Kidney (tissue), 14 donors: Measurements from ENCODE around the gene LRRC28. TPM values are rescaled to one million over a fixed set of nuclear protein-coding genes. Genes with fewer than 3 reads are reported as not detected.
A peak's percentile ranks its signal among the peaks of the same experiment; 100 is the strongest.

Experiments
- DNase-seq, 5 donors: peaks; one replicate each; pipeline ENCODE4 v3.0.0-alpha.2; 2013 to 2020
- FAIRE-seq: peaks from 2 replicates; lab custom pipeline; 2012; peaks lifted over from hg19 to GRCh38; lab: Jason Lieb, UNC
- H3K27ac ChIP-seq, 2 donors: one replicate each; pipeline ENCODE4 v1.7.0; 2013; ENCODE audit warnings: low read depth in 2 of 2, low read length in 2 of 2, inconsistent platforms in 1 of 2
- H3K27me3 ChIP-seq: one replicate; pipeline ENCODE4 v1.7.1; 2013; ENCODE audit warnings: low read length, inconsistent platforms; ENCODE audit not compliant: control insufficient read depth, insufficient read depth
- H3K36me3 ChIP-seq, 3 donors: one replicate each; pipeline versions ENCODE4 v1.7.0 to v1.7.1; 2013; ENCODE audit warnings: low read length in 3 of 3, control low read depth in 1 of 3, inconsistent platforms in 1 of 3; ENCODE audit not compliant: insufficient read depth in 3 of 3, control insufficient read depth in 2 of 3
- H3K4me1 ChIP-seq, 3 donors: one replicate each; pipeline versions ENCODE4 v1.7.0 to v1.7.1; 2013; ENCODE audit warnings: low read length in 3 of 3, inconsistent platforms in 1 of 3, low read depth in 1 of 3; ENCODE audit not compliant: control insufficient read depth in 2 of 3, insufficient read depth in 2 of 3
- H3K4me3 ChIP-seq, 3 donors: one replicate each; pipeline versions ENCODE4 v1.7.0 to v1.8.1; 2013; ENCODE audit warnings: low read length in 3 of 3, control low read depth in 1 of 3, inconsistent platforms in 1 of 3
- H3K9ac ChIP-seq, 3 donors: one replicate each; pipeline versions ENCODE4 v1.7.0 to v1.7.1; 2013; ENCODE audit warnings: low read length in 3 of 3, control low read depth in 1 of 3, inconsistent platforms in 1 of 3
- H3K9me3 ChIP-seq, 3 donors: one replicate each; pipeline versions ENCODE4 v1.7.0 to v1.7.1; 2013; ENCODE audit warnings: low read length in 3 of 3, control low read depth in 1 of 3, inconsistent platforms in 1 of 3; ENCODE audit not compliant: control insufficient read depth in 2 of 3, insufficient read depth in 1 of 3
- CTCF ChIP-seq: IDR thresholded peaks from 3 replicates; pipeline ENCODE4 v1.5.1; 2012; ENCODE audit warnings: mild to moderate bottlenecking, moderate library complexity, borderline replicate concordance; ENCODE audit not compliant: insufficient read depth; ENCODE audit errors: extremely low read depth
- intact Hi-C: fragments of 100-400 bp; cut with DNase I; formaldehyde crosslinking; loops from one replicate; pipeline ENCODE4 v1.11.1; 2022
- polyA plus RNA-seq: library from polyadenylated mRNA; stranded (reverse); fragments of 350-450 nt; fragmentation: Illumina TruSeq; extraction: RNeasy Lipid Tissue Mini Kit (QIAGEN cat#74804); gene quantifications from one replicate; pipeline ENCODE4 v1.2.3, GENCODE V29; 2014; ENCODE audit warnings: low read depth, low replicate concordance; ENCODE audit not compliant: insufficient read depth
- total RNA-seq: library from RNA; stranded (reverse); fragmentation: NEBNext Ultra II Directional; extraction: Animal tissue kit (Norgen Biotek cat#: 25700); gene quantifications from one replicate; pipeline ENCODE4 v1.2.1, GENCODE V29; 2021
- donor health status: control.
- donor health status: control.
- donor health status: control.
- donor health status: control.
- donor health status: control.
- donor health status: DM: yes; HTN: yes; CAD: no.
- donor health status: Normal renal cell carcinoma (clear cell type).

Gene LRRC28
- total and polyA plus RNA-seq, 2 donors from 2014 or later, result 25.5 to 34.7 TPM

GRCh38 chr15:99250001-99250400 is 1.3 kb upstream of the LRRC28 start:
- no peaks in the 10 kb centered on the region for H3K27me3 ChIP-seq
- peak overlapping the region in 1 of 2 donors; percentile 81 for H3K27ac ChIP-seq
- H3K36me3 ChIP-seq, result no peaks in the 10 kb centered on the region
- peak overlapping the region; percentile 88 to 94 (median 92) for H3K9ac ChIP-seq
- no peak for TF ChIP-seq CTCF
- DNase-seq (no peak), FAIRE-seq (no peak)
- peaks cover 0 to 18% (median 15%) of the 10 kb centered on the region in 3 donors for H3K4me1 ChIP-seq
- intact Hi-C loops, result no loop called here
- H3K9me3 ChIP-seq, result no peaks in the 10 kb centered on the region
- H3K4me3 ChIP-seq, result peak overlapping the region; percentile 83 to 97 (median 87)

DNA sequence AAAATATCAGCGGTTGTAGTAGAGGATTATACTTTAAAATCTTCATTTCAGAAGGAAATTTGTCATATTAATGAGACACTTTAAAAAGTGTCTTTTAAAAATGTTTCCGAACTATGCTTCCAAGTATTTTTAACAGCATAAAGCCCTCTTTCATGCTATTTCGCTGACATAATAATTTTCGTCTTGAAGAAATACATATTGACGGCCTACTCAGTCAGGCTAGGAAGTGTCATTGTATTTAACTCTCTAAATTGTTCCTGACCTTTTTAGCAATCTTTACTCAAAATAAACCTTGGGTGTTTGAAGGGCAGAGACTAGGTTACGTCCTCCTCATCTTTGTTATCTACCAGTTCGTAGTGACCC is 806 bp upstream of the LRRC28 start:
- H3K4me3 ChIP-seq, result peak overlapping the region; percentile 83 to 95 (median 87)
- DNase-seq (no peak), FAIRE-seq (no peak)
- intact Hi-C loops, result no loop called here
- peak overlapping the region; percentile 77 to 83 for H3K27ac ChIP-seq
- no peaks in the 10 kb centered on the region for H3K27me3 ChIP-seq
- H3K9me3 ChIP-seq, result no peaks in the 10 kb centered on the region
- H3K36me3 ChIP-seq, result no peaks in the 10 kb centered on the region
- peak overlapping the region; percentile 8 to 99 (median 94) for H3K9ac ChIP-seq
- H3K4me1 ChIP-seq, result peaks cover 0 to 18% (median 15%) of the 10 kb centered on the region in 3 donors
- TF ChIP-seq CTCF, result no peak

DNA sequence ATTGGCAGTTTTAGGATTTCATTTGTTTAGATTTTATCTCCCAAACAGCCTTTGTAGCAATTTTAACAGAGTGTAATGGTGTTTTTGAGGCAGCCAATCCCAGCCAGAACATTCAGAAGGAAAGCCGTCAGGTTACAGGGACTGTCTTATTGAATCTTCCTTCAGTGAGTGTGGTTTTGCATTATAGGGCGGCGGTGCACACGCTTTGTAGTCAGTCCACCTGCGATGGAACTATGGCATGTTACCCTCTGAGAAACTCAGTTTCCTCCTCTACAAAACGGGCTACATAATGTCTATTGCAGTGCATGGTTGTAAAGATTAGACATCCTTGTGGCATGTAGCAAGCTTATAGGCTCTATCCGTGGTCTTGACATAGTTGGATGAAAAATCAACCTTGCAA is 1.0 kb downstream of the LRRC28 start:
- H3K36me3 ChIP-seq, result no peaks in the 10 kb centered on the region
- H3K4me1 ChIP-seq, result peaks cover 0 to 24% (median 15%) of the 10 kb centered on the region in 3 donors

More for the DNA sequence above, 1.0 kb downstream of the LRRC28 start:
- no peak for TF ChIP-seq CTCF
- FAIRE-seq, result no peak
- Histone ChIP-seq H3K27ac (peak overlapping the region in 1 of 2 donors; percentile 24), H3K27me3 (no peaks in the 10 kb centered on the region), H3K4me3 (peak overlapping the region; percentile 80 to 88 (median 87)), H3K9ac (peak overlapping the region; percentile 12 to 92 (median 81)), H3K9me3 (no peaks in the 10 kb centered on the region)
- peak in 1 of 5 donors; percentile 9 for DNase-seq
- intact Hi-C loops, result no loop called here
